KMS-11 (cell line): ENCODE results near the gene RPA3.

ENCODE experiments used
- H2AFZ ChIP-seq: fragments of 200-600 bp; sonication (generic); 2 replicates; pipeline ENCODE4 v1.6.1; 2016; ENCODE audit warnings: antibody characterized with exemption, mixed run types, low read depth
- H3K27ac ChIP-seq: fragments of 200-600 bp; sonication (generic); 2 replicates; pipeline ENCODE4 v1.6.1; 2016; ENCODE audit warnings: mild to moderate bottlenecking, mixed run types
- H3K27me3 ChIP-seq: fragments of 200-600 bp; sonication (generic); 2 replicates; pipeline ENCODE4 v1.6.1; 2017; ENCODE audit warnings: mild to moderate bottlenecking, low read depth, mixed run types, moderate library complexity; ENCODE audit not compliant: insufficient read depth
- H3K36me3 ChIP-seq: fragments of 200-600 bp; sonication (generic); 2 replicates; pipeline ENCODE4 v1.6.1; 2017; ENCODE audit warnings: mild to moderate bottlenecking, mixed run types; ENCODE audit not compliant: insufficient read depth
- H3K4me1 ChIP-seq: fragments of 200-600 bp; sonication (generic); 2 replicates; pipeline ENCODE4 v1.6.1; 2016; ENCODE audit warnings: mild to moderate bottlenecking, low read depth, mixed run types; ENCODE audit not compliant: poor library complexity, severe bottlenecking
- H3K4me2 ChIP-seq: fragments of 200-600 bp; sonication (generic); 2 replicates; pipeline ENCODE4 v1.7.0; 2016; ENCODE audit warnings: mild to moderate bottlenecking, mixed run types
- H3K4me3 ChIP-seq: fragments of 200-600 bp; sonication (generic); IDR thresholded peaks from 2 replicates; pipeline ENCODE4 v1.6.1; 2017; ENCODE audit warnings: low read depth, low read length, mixed read lengths; ENCODE audit not compliant: insufficient read depth
- H3K79me2 ChIP-seq: fragments of 200-600 bp; sonication (generic); 2 replicates; pipeline ENCODE4 v1.6.1; 2016; ENCODE audit warnings: low read depth, mixed run types; ENCODE audit not compliant: insufficient read depth
- H3K9ac ChIP-seq: fragments of 200-600 bp; sonication (generic); 2 replicates; pipeline ENCODE4 v1.6.1; 2016; ENCODE audit warnings: mild to moderate bottlenecking, mixed run types
- H4K20me1 ChIP-seq: fragments of 200-600 bp; sonication (generic); 2 replicates; pipeline ENCODE4 v1.6.1; 2016; ENCODE audit warnings: mild to moderate bottlenecking, mixed run types; ENCODE audit not compliant: insufficient read depth
- CTCF ChIP-seq: fragments of 200-600 bp; sonication (generic); conservative IDR thresholded peaks from 2 replicates; pipeline ENCODE4 v1.6.1; 2017; ENCODE audit warnings: low read depth, mild to moderate bottlenecking, antibody characterized with exemption, low read length, moderate library complexity, mixed read lengths

RPA3 gene

GRCh38 chr7:7732621-7733281 lies 14.3 kb upstream of the RPA3 start:
- Histone ChIP-seq H2AFZ (no peak overlapping the region), H3K27ac (peak overlapping the region; percentile 41), H4K20me1 (no peaks in the 10 kb centered on the region), H3K79me2 (no peaks in the 10 kb centered on the region), H3K4me1 (peaks cover 77% of the 10 kb centered on the region), H3K27me3 (no peaks in the 10 kb centered on the region), H3K4me2 (peak overlapping the region; percentile 71), H3K4me3 (no peak overlapping the region), H3K9ac (no peak overlapping the region), H3K36me3 (no peaks in the 10 kb centered on the region)
- no peak for TF ChIP-seq CTCF

GRCh38 chr7:7731732-7732131 lies 13.3 kb upstream of the RPA3 start:
- H3K4me1 ChIP-seq: peaks cover 66% of the 10 kb centered on the region
- H3K27me3 ChIP-seq: no peaks in the 10 kb centered on the region
- H3K4me3 ChIP-seq: no peak overlapping the region
- peak overlapping the region; percentile 71; the same call in 1 of the 2 replicates for H3K4me2 ChIP-seq
- no peak overlapping the region for H3K9ac ChIP-seq
- H3K36me3 ChIP-seq: no peaks in the 10 kb centered on the region
- H2AFZ ChIP-seq: no peak overlapping the region
- no peak overlapping the region; the same call in 1 of the 2 replicates for H3K27ac ChIP-seq
- H3K79me2 ChIP-seq: no peaks in the 10 kb centered on the region
- no peak for TF ChIP-seq CTCF
- no peaks in the 10 kb centered on the region for H4K20me1 ChIP-seq

GRCh38 chr7:7720750-7721621 lies 2.6 kb upstream of the RPA3 start:
- H3K9ac ChIP-seq: peak overlapping the region; percentile 77; the same call in 1 of the 2 replicates
- peak overlapping the region; percentile 95 for H3K27ac ChIP-seq

GRCh38 chr7:7720193-7720592 lies 1.8 kb upstream of the RPA3 start:
- TF ChIP-seq CTCF: no peak
- no peaks in the 10 kb centered on the region for H3K27me3 ChIP-seq
- peak overlapping the region; percentile 77; the same call in 1 of the 2 replicates for H3K9ac ChIP-seq
- H3K4me2 ChIP-seq: peak overlapping the region; percentile 93
- H4K20me1 ChIP-seq: no peaks in the 10 kb centered on the region
- H3K4me1 ChIP-seq: peaks cover 55% of the 10 kb centered on the region
- no peaks in the 10 kb centered on the region for H3K79me2 ChIP-seq
- peak overlapping the region; percentile 95 for H3K27ac ChIP-seq
- H2AFZ ChIP-seq: peak overlapping the region; percentile 45; the same call in 1 of the 2 replicates
- H3K36me3 ChIP-seq: no peaks in the 10 kb centered on the region
- no peak overlapping the region for H3K4me3 ChIP-seq

More at GRCh38 chr7:7720750-7721621, 2.6 kb upstream of the RPA3 start:
- no peak for TF ChIP-seq CTCF
- Histone ChIP-seq H3K4me3 (no peak overlapping the region), H3K4me2 (peak overlapping the region; percentile 93), H4K20me1 (no peaks in the 10 kb centered on the region), H2AFZ (peak overlapping the region; percentile 38), H3K4me1 (peaks cover 55% of the 10 kb centered on the region), H3K27me3 (no peaks in the 10 kb centered on the region), H3K79me2 (no peaks in the 10 kb centered on the region), H3K36me3 (no peaks in the 10 kb centered on the region)
